ENCODE results near the gene LY6G5B.

LY6G5B gene

DNA sequence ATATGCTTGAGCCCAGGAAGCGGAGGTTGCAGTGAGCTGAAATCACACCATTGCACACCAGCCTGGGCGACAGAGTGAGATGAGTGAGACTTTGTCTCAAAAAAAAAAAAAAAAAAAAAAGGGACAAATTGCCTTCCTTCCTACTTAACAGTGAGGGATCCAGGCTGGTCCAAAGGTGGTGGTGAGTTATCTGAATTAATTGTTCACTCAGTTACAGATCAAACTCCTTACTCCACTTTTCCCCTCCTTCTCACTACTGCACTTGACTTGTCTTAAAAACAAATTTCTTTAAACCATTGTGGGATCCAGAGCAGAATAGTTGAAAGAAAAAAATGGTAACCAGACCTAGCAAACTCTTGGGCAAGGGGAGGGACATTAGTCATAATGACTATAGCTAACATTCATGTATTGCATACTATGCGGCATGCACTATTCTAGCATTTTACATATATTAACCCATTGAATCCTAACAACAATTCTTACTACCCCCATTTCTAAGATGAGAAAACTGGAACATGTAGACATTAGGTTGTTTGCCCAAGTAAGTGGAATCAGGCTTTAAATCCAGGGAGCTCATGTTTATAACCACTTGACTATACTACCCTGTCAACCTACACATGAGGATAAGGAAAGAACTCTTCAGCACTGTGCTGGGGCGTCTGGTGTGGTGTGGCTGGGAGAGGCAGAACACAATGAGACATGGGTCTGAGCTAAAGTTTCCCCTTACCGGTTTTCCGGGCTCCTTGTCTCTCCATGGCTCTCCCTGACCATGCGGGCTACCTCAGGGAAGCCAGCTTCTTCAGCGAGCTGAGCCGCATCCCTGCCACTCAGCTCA is 6.4 kb upstream of the LY6G5B start:
- no peak for DNase-seq (ENCODE audit: low read depth in 2 of 2)

- no peak for DNase-seq (ENCODE audit: low read depth in 2 of 2)
These were observed 5.6 kb upstream of the LY6G5B start for GRCh38 chr6:31663961-31664789.

DNA sequence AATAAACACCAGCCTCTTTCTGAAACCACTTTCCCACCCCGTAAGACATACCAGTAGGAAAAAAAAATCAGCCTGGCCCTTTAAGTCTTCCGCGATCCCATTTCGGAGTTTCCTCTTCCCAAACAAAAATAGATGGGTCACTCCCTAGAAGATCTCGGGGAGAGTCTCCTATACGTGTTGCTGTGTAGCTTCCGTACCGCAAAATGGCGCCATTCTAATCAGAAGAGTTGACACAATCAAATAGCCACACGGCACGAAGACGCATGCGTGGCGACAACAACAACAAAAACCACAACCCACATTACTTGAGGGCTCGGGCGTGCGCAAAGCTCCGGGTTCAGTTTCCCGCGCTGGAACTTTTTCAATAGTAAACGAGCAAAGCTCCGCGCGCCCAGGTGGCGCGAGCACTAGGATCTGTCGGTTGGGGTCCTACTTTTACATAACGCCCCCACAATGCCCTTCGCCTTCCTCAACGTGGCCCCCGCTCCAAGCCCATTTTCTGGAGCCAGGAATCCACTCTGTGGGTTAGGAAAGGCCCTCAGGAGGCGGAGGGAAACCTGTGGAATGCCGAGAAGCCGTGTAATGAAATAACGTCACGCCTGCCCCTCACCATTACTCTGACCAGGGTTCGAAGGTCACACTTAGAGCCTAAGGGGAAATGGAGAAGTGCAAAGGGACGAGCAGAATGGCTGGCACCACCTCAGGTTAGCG is 4.8 kb upstream of the LY6G5B start, which contains the start of gene GPANK1:
GPANK1 (minus strand) TSS at position 208 of the 711 bp plus-strand sequence. CDS start 519 bp downstream, outside the sequence.
- peak; percentile 70 to 73 for DNase-seq (ENCODE audit: low read depth in 2 of 2)

- DNase-seq (ENCODE audit: low read depth in 2 of 2): peak; percentile 91 to 96
These were observed 4.1 kb upstream of the LY6G5B start, which contains the start of gene CSNK2B for GRCh38 chr6:31665501-31666336. Gene CSNK2B (plus strand): TSS chr6:31666080. CDS start chr6:31666832, 752 bp downstream.

- DNase-seq (ENCODE audit: low read depth in 2 of 2): no peak
These were observed 3.3 kb upstream of the LY6G5B start for GRCh38 chr6:31666337-31666965.

GRCh38 chr6:31676322-31676903 is 6.6 kb downstream of the LY6G5B start:
- no peak for DNase-seq (ENCODE audit: low read depth in 2 of 2)

DNA sequence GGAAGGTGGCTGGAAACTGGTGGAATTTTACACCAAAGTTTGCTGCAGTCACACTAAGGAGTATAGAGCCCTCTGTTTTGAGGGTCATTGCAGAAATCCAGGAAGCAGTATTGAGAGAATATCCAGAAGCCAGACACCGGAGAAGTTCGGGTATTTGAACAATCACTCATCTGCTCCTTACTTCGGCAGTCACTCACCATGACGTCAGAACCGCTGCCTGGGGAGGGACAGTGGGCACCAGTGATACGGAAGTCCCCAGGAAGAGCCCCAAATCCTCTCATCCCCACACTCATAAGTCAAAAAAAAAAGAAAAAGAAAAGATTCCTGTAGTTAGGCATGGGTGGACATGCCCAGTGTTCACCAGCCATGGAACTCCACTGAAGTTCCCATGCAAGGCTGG is 7.1 kb downstream of the LY6G5B start:
- no peak for DNase-seq (ENCODE audit: low read depth in 2 of 2)

GRCh38 chr6:31677955-31678354 is 8.2 kb downstream of the LY6G5B start:
- DNase-seq (ENCODE audit: low read depth in 2 of 2): no peak

GRCh38 chr6:31680226-31681134 is 10.7 kb downstream of the LY6G5B start, which contains the start of gene LY6G5C:
Gene LY6G5C (minus strand): TSS chr6:31681067. CDS start chr6:31680373, 694 bp downstream.
- peak in 1 of 2 donors; percentile 35 for DNase-seq (ENCODE audit: low read depth in 2 of 2)

DNA sequence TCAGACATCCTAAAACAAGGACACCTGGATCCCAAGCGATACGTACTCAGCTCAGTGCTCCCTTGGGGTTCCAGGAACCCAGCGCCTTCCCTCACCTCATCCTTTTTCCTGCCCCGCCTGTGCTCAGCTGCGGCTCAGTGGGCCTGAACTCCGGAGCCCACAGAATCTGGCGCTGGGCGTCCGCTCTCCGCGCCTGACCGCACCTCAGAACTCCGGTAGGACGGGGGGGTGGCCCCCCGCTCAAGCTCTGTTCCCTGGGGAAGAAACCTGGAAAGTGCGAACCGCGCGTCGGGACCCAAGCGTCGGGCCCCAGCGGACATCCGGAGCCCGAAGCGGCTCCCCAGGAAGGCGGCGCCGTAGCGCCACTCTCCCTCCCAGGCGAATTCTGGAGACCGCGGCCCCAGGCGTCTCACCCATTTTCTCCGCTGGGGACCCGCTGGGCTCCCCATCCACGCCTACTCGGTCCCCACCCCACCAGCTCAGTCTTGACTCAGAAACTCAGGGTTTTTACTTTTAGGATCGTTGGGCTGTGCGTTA is 11.4 kb downstream of the LY6G5B start:
- DNase-seq (ENCODE audit: low read depth in 2 of 2): no peak

GRCh38 chr6:31683591-31683990 is 13.8 kb downstream of the LY6G5B start:
- DNase-seq (ENCODE audit: low read depth in 2 of 2): no peak

GRCh38 chr6:31686483-31686882 is 16.7 kb downstream of the LY6G5B start:
- no peak for DNase-seq (ENCODE audit: low read depth in 2 of 2)

GRCh38 chr6:31687321-31687720 is 17.5 kb downstream of the LY6G5B start:
- no peak for DNase-seq (ENCODE audit: low read depth in 2 of 2)

DNA sequence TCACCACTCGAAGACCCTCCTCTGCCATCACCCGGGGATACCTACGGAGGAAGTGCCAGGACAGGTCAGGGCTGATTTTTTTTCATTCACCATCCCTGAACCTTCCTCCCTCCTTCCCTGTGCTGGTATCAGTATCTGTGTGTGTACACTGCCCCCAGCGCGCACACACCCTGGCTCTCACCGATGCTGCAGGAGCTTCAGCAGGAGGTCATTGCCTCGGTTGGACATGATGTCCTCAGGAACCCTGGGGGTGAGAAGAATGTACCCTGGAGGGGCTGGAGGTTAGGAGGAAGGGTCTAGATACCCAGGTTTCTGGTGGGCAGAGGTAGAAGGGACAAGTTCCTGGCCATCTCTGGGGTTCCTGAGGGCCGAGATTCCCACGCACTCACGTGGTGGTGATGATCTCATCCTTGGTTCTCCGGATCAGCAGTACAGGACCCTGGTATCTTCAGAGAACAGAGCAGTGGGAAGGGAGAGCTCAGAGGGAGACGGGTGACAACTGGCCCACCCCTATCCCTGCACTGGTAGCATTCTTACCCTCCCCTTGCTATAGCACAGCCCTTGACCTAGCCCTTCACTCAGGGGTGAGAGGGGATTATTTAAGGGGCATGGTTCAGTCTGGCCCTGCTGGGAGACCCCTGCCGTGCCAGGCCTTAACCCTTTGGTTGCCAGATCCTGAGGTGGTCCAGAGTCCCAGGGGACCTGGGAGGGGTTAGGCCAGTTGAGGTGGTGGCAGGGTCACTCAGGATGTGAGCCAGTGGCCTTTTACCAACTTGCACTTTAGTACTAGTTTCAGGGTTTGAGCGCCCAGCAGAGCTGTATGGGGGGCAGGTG is 18.3 kb downstream of the LY6G5B start:
- DNase-seq (ENCODE audit: low read depth in 2 of 2): no peak

GRCh38 chr6:31689249-31690110 is 19.7 kb downstream of the LY6G5B start:
- DNase-seq (ENCODE audit: low read depth in 2 of 2): no peak

DNA sequence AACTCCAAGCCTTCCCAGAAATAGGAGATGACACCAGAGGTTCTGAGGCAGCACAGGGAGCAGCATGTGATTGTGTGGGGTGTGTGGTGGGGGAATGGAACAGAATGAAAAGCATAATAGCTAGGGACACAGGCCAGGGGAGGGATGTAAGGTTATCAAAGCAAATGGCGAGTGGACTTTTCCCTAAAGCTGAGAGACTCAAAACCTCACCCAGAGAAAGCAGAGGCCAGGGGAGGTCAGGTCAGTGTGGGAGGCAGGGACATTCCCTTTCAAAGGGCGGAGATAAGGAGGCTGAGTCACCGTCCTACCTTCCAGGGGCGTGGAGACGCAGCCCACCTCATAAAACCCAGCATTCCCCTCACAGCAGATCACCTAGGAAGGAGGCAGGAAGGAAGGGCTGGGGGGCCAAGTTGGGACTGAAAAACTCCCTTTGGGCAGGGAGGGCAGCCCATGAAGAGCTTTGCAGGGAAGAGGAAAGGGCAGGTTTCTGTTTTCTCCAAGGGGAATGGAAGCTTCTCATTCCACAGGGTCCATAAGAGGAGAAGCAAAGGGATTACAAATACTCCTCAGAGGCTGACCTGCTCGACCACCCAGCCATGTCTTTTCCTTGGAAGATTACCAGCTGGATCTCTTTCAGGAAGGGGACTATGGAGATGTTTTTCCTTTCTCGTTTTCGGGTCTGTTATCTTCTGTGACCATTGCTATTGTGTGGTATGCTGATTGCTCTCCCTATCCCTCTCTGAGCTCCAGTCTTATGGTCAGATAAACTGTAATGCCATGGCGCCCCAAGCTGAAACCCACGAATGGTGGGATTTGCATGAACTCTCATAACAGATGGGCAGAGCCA is 20.7 kb downstream of the LY6G5B start:
- DNase-seq (ENCODE audit: low read depth in 2 of 2): no peak

Data from stimulated activated CD4-positive, alpha-beta T cell treated with anti-CD3 and anti-CD28 coated beads, Interleukin-1b, Interleukin-23, amount 100 ng/mL, for 1 hour (primary cell).